HTR-8/SVneo (cell line): ENCODE results near the gene EPHA4.
A peak's percentile ranks its signal among the peaks of the same experiment; 100 is the strongest.

Source experiments
- DNase-seq: peaks from one replicate; pipeline ENCODE4 v3.0.0; 2011; ENCODE audit warnings: low spot score, mixed read lengths; ENCODE audit not compliant: insufficient read length
- FAIRE-seq: peaks from 2 replicates; lab custom pipeline; 2011; peaks lifted over from hg19 to GRCh38; lab: Jason Lieb, UNC

Gene EPHA4

DNA sequence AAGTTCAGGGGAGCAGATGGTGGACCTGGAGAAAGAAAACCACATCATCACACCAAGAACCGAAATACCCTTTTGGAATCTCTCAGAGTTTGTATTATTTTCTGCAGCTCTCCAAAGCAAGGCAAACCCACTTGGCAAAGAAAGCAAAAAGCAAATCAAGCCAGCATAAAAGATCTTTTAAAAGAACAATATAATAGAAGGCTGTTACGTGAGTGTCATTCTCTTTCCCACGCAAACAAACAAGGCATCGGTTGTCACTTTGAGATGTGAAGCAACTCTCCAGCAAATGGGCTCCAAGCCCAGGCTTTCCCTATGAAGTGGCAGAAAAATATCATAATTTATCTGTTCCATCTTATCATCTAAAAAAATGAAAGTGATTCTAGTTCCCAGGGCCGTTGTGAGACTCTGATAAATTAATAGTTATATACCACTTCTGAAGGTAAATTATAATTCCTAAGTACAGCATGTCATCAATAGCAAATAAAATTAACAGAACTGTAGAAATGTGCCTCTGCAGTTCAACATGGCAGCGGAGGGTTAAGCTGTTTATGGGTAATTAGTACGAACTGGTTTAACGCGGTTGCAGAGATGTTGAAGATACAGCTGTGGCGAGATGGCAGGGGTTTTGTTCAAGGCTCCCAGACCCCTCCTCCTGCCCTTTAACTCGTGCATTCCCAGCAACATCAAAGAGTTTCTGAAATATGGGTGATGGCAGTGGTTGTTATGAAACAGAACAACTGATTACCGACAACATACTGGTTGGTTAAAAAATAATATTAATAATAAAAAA, 89.2 kb downstream of the EPHA4 start:
- no peak for FAIRE-seq
- no peak for DNase-seq

DNA sequence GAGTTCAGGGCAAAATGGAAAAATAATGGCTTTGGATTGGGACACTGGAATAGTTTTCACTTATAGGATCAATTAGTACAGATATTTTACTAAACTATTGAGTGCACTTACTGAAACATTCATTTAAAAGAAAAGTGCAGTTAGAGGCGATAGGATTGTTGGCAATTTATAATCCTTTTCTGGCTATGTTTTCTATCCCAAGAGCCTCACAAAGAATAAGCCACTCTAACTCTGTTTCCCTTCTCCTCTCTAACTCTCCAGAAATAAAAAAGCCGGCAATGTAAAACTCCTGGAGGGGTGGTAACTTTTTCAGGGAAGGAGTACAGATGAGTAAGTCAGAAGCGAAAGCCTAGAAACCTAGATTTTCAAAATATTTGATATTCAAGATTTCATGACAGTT, 91.3 kb downstream of the EPHA4 start:
- no peak for DNase-seq
- no peak for FAIRE-seq

DNA sequence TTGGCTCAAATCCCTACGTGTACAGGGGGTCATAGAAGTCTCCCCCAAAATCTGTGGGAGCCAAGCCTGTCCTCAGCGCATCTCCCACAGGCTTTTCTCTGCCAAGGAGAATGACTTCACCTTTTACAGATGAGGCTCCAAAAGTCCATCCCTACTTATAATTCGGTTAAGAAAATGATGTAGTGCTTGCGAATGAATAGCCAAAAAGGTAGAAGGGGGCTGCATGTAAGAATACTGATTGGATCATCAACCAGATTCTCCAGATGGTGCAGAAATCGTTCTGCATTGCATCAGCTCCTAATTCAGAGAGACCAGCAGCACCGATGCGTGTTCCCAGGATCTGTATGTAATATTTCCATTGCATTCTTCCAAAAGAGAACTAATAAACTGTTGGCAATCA, 91.9 kb downstream of the EPHA4 start:
- DNase-seq (no peak), FAIRE-seq (no peak)

DNA sequence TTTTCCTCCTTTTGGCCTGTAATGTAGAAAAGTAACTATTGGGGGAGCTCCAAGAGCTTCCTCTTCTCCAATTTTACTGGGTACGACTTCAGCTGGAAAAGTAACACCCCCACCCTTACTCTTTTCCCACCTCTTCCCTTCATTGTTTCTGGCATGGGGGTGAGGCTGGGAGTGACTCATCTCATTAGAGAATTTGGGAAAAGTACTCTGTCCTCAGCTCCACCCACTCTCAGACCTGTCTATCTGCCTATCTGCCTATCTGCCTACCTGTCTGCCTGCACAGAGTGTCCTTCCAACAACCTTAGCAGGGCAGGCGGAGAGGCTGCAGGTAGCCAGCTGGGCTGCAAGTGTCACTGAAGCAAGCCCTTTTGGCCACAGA, 93.6 kb downstream of the EPHA4 start:
- DNase-seq (no peak), FAIRE-seq (no peak)

DNA sequence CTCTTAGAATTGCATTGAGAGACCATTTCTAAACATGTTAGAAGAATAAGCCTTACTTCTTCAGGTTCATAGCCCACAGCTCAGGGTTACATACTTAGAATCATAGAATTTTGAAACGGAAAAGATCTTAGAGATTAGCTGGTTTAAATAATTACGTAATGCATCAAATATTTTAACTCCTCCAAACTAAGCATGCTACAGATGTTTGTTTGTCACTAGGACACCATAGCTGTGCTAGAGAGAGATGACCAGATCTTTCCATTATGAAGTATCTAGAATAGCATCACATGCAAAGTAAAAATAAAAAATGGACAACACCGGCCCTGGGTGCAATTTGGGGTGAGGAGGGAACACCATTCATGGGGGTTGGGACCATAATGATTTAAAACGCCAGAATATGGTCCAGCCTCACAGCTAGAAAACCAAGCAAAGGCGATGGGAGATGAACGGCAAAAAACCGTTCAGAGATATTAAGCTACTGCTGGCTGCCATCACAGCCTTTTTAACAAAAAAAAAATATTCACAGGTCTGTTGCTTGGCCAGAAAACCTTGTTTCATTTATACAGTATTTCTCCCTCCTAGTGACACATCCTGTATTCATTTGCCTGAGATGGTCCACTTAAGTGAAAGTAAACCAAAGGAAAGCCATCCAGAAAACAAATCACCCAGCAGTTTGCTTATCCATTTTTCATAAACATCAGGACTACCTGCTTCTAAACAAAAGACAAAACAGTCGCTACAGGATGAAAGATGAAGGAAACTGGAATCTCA, 94.2 kb downstream of the EPHA4 start:
- FAIRE-seq (no peak), DNase-seq (no peak)

DNA sequence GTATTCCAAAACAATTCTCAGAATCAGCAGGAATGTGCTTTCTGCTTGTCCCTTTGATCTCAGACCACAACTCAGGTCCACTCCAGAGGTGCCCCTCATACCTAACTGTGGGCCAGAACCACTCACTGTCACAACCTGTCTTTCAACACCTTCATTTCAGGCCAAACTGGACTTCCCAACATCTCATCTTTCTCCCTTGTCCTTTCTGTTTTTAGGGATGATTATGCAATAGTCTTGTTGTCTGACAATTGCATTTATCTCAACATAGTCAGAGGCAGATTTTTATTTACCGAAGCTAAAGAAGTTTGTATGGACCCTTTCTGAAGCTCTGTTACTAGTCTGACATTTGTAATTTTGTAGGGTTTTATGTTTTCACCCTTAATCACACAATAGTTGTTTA, 95.9 kb downstream of the EPHA4 start:
- DNase-seq: no peak
- FAIRE-seq: no peak

DNA sequence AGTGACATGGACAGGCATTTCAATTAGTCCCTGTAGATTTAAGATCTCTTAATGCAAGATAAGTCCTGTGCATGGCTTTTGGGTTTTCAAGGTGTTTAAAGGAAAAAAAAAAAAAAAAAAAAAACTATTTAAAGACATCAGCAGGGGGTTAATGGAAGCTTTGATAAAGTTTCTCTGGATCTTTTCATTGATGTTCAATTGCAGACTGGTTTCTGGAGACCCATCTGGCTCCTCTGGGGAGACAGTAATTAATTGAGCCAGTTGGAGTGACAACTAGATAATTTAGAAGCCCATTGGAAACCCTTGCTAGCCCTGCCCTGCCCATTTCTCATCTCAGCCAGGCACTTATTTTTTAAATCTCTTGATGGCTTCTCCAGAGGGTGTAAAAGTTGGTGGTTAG, 98.7 kb downstream of the EPHA4 start:
- FAIRE-seq (no peak), DNase-seq (no peak)

DNA sequence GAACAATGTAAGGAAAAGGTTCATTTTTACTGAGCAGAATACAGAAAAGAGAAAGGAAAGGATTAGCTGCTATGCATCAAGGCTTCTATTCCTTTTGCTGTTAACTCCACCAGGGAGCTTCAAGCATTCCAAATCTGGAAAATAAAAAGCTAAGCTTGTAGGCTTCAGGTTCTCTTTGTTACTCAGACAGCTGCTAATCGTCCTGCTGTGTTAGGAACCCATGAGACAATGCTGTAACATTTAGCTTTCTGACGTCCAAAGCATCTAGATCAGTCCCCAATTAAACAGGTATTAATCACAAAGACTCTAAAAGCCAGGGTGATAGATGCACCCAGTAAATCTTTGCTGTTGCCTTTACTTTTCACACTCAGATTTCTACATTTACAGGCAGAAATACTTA, 103.8 kb downstream of the EPHA4 start:
- DNase-seq (no peak), FAIRE-seq (no peak)

DNA sequence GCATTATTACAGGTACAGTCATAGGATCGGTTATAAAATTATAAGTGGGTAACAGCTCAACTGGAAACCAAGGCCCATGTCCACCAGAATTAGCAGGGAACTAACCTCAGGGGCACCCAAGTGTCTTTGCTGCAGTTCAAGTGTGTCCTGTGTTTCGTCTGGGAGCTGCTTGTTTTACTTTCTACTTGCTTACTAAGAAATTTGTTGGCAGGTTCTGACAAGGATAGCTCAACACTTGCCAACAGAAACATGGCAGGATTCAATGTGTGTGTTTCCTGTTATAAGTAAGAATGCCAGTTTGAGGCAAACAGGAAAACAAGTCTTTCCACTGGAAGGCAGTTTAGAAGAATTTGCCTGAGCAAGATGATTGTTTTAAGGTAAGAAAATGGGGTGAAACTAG, 104.5 kb downstream of the EPHA4 start:
- DNase-seq: no peak
- no peak for FAIRE-seq

DNA sequence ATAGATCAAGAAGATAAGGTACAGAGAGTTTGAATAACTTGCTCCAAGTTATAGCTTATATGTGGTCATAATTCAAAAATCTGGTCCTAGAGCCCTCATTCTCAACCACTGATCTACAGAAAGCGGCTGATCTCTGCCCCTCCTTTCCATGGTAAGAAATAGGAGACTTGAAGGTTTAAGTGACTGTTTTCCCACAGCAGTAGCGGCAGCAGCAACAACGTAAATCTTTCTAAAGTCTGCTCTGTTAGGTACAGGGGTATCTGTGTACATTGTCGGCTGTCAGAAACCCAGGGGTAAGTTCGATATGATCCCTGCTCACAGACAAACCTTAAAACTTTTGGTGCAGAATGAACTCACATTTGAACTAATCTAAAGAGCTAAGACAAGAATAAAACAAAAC, 105.4 kb downstream of the EPHA4 start:
- FAIRE-seq: no peak
- DNase-seq: no peak

DNA sequence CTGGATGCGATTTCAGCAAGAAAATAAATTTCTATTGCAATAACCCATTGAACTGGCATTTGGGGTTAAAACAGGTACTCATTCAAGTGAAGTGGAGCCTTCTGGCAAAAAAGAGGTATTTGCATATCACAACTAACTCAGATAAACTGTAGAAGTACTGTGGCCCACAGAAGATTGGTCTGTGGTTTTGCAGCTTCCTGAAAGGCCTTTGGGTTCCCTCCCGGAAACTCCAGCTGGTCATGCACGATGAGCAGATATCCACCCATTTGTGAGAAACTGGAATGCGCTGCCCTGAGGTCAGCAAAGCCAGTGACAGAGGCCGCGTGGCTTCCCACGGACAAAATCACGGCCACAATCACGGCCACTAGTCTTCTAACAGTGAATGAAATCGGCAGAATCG, 106.3 kb downstream of the EPHA4 start:
- no peak for DNase-seq

DNA sequence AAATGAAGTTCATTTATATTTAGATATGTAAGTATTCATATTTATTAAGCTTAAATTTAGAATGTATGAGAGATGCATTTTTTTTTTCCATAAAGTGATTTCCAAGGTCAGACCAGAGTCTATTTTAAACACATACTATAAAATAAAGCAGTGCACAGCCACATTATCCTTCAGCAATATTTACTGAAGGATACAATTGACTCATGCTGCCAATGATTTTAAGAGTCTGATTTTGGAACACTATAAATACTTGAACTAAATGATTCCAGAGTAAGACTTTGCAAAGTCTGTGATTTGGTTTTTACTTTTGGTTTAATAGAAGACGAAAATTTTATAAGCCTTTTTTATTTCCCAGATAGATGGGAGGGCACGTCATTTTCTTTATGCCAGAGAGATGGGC, 107.1 kb downstream of the EPHA4 start:
- no peak for DNase-seq
- no peak for FAIRE-seq

More for the DNA sequence above, 106.3 kb downstream of the EPHA4 start:
- no peak for FAIRE-seq

DNA sequence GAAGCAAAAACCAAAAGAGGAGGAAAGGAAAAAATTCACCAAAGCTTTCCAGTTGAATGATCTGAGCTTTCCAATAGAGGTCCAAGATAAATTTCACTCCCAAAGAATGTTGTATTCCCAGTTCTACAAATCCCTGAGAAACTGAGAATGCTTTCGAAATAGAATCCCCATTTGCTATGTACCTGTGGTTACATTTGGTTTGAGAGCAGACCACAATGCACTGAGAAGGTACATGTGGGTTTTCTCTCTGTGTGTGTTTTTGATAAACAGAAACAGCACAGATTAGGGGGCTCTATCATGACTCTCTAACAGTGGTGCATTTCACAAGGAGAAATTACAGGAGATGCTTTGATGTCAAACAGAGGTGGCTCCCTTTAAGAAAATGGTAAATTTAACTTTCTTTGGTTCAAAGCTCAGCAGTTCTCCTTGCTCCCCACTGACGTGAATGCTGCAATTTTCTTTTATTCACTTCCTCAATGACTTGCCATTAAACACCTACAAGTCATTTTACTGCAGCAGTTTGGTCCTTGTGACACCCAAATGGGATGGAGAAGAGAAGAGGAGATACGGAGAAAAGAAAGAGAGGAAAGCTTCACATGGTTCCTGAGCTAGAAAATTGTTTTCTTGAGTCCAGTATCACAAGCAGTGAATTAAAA, 108.7 kb downstream of the EPHA4 start:
- DNase-seq: no peak
- no peak for FAIRE-seq

DNA sequence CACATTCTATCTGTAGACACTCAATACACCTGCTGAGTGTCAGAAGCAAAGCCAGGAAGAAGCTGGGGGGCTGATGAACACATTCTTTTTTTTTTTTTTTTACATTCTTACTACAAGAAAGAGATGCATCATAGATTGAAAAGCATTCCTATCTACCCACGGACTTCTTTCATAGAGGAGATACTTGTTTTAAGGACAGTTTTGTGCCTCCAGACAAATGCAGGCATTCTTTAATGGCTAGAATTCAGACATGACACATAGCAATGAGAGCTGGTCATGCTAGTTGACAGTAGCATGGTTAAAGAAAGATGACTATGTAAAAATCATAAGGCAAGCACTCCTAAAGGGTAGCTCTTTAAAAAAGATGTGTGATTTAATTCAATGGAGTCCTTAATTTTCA, 110.2 kb downstream of the EPHA4 start:
- DNase-seq (no peak), FAIRE-seq (no peak)

DNA sequence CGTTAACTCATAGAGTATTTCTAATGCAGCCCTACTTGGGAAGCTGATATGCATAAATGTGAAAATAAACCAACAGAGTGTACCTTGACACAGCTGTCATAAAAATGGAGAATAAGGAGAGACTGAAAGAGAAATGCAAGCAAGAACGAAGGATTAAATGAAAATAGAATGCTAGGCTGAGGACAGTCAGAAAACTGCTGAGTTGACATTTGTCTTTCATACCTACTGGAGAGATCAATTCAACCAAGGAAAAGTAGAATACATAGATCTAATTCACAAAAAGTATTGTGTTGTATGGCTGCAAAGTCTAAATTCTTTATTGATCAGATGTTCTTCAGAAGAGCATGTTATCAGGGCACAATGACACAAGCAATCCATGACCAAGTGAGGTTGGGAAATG, 112.0 kb downstream of the EPHA4 start:
- no peak for DNase-seq
- FAIRE-seq: no peak

DNA sequence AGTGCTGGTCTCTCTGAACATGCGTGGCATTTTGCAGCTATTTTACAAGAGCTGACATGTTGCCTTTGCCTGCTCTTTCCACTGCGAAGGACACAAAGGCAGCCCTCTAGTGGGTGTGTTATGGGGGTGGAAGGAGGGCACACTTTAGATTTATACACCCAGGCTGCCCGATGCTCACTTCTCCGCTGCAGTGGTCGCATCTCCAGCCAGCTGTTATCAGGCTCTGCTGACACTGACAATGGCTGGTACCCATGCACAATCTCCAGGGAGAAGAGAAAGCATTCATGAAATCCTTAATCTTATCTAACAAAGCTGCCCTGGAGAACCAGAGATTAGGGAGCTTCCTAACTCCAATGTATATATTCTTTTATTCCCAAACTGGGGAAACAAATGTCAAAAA, 113.5 kb downstream of the EPHA4 start:
- FAIRE-seq (no peak), DNase-seq (no peak)

DNA sequence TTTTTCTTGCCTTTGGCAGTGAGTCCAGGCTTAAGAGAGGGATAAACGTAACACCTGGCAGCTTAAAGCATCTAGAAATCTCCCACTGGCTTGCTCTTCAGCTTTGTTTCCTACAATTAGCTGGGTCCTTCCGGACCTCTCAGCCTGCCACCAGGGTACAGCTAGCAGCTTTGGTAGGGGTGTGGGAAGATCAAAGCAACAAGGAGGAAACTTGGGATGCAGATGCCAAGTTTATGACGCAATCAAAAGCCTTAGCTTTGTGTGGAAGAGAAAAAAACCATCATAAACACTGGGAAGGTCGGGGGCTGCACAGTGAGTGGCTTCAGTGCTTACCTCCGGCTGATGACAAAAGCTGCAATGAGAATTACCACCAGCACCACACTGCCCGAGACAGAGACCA, 116.9 kb downstream of the EPHA4 start:
- DNase-seq (no peak), FAIRE-seq (no peak)

DNA sequence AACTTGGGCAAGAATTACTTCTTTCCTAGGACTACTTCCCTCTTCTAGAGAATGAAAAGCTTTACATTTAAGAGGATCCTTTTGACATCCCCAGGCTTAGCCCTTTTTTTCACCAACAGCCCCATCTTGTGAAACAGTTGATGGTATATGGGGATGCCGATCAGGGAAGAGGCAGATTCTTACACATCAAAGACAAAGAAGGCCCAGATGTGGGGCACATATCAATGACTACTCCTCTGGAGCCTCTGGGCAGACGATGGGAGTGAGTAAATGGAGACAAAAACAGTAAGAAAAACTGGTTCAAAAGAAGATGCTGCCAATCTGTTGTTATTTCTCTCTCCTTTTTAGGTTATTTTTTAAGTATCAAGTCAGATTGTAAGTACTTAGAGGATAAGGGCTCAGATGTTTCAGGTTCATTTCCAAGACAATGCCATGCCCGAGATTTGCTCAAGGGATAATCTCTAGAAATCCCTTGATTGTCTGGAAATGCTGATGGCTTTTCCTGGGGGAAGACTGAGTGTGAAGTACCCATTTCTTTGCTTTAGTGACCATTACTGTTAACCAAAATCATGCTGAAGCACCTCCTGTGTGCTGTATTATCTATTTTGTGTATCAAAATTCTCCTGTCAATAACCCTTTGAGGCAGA, 117.5 kb downstream of the EPHA4 start:
- FAIRE-seq: no peak
- no peak for DNase-seq

DNA sequence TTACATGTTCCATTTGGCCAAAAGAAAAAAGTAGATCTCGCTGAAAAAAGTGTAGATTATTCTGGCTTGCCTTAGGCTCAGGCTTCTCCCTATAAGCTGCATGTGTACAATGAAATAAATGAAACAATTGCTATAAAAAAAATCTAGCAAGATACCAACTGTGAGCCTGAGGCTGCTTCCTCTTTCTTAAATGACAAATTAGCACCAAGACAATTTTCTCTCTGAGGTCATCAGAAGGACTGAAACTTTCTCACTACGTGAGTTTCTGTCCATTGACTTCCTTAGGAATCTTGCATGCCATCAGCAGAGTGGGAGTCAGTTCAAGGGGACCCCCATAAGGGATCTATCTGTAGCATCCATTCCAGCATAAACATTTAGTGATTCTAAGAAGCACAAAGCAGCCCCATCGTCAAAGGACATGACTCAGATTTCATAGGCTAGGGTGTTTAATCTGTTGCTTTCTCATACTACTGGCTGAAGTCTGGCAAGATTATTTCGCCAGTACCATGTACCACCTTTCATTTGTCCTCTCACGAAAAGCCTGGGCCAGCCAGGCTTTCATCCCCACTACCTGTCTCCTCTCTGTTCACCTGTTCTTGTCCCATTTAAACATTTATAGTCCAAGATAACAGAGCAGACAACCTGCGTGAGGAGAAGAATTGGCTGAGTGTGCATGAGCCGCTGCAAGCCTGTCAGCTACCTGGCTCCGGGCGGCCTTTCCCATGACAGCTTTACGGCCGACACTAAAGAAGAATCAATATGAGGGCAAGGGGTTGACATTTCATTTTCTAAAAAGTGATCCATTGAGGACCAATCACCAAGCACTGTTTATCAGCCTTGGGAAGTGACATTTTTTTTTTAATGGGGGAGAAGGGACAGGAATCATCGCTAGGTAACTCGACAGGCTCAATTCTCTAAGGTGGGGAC, 120.0 kb downstream of the EPHA4 start:
- DNase-seq (no peak), FAIRE-seq (peak; percentile 28)

DNA sequence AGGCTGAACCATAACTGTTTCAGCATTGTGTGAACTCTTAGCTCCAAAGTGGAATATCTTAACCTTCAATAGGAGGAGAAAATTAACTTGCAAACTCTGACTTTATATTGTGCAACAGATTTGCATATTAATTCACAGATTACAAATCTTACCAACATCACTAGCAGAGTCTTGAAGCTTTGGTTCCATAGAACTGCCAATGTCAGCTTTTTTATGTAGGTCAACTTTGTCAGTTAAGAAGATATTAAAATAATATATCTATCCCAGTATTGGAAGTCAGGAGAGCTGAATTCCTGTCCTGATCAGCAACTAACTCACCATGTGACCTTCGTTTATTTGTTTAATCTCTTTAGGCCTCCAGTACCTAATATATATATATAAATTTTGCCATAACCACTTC, 121.8 kb downstream of the EPHA4 start:
- no peak for DNase-seq
- FAIRE-seq: no peak
